ENCODE measurements around the gene CFAP97D2.

- no peak for TF ChIP-seq CTCF (IDR thresholded peaks at IDR 0.05)
- no peak for TF ChIP-seq POLR2A (IDR thresholded peaks at IDR 0.05)
- no peak for TF ChIP-seq EP300 (IDR thresholded peaks at IDR 0.05)
Observed at GRCh38 chr13:114142137-114142550, 36.9 kb upstream of the CFAP97D2 start.
